ENCODE data around the gene MC5R.
A peak's percentile ranks its signal among the peaks of the same experiment; 100 is the strongest.

The MC5R gene

GRCh38 chr18:13823707-13824395, at the start of gene MC5R:
Gene MC5R (plus strand): TSS chr18:13824149. CDS start chr18:13825766, 1,617 bp downstream.
- peak; percentile 71 for DNase-seq

- DNase-seq, result no peak
Observed at GRCh38 chr18:13775058-13775457, 48.9 kb upstream of the MC5R start.

DNA sequence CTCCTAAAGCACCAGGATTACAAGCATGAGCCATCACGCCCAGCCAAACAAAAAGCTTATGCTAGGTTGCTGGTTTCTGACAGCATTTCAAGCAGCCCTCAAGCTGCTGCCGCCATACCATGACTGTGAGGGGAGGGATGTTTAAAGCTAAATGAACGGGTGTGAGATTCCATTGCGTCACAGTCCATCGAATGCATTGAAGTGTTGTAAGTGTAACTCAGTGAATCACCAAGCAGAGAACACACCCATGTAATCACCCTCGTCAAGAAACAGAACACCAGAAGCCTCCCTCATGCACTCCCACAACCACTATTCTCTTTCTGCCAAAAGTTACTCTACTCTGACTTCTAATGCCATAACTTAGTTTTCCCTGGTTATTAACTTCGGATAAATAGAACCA, 32.8 kb upstream of the MC5R start:
- no peak for DNase-seq

DNA sequence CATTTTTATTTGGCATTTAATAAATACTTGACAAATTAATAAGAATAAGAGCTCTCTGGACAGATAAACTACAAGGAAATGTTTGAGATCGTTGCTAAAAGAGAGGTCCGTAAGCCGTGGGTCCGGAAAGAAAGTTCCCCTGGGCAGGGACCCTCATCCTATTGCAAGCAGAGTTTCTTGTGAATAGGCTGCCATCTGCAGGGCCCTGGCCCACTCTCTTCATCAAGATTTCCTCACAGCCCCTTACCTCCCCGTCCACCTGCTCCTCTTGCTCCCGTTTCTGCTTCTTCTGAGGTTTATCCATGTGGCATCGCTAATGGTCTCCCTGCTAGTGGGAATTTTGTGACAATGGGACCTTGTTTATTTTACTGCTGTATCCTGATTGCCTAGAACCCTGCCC, 30.1 kb upstream of the MC5R start:
- DNase-seq, result no peak

GRCh38 chr18:13796515-13796914, 27.4 kb upstream of the MC5R start:
- no peak for DNase-seq

DNA sequence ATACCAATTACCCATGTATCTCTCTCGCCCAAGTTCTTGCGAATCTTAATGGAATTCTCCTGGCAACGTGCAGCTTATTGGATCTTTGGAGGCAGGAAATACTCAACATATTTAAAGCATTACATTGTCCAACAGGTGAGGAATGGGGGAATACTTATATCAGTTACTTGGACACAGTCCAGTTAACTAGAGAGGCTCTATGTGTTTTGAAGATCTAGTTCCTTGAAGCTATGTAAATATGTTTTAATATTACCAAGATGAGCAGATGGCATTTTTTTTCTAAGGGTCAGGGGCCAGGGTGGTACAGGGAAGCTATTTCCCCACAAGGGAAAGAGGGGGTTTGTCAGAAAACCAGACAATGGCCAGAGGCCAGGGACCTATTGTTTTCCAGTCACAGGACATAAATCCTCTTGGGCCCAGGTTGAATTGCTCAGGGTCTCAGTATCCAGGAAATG, 26.8 kb upstream of the MC5R start:
- no peak for DNase-seq

DNA sequence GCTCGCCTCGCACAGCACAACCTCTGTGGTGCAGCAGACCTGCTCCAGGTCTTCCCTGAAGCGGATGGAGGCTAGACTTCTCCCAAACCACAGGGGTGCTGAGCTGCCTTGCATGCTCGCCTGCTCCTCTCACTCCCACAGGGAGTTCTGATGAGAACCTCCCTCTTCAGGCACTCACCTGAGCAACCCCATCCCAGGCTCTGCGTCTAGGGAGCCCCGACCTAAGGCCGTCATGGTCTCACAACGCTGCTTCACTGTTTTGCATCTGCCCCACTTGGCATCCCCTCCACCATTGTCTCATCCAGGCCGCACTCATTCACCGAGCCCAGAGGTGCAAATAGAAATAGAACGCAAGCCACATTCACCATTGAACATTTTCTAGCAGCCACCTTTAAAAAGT, 24.6 kb upstream of the MC5R start:
- DNase-seq, result no peak

GRCh38 chr18:13800505-13801259, 23.3 kb upstream of the MC5R start:
- peak; percentile 80 for DNase-seq

DNA sequence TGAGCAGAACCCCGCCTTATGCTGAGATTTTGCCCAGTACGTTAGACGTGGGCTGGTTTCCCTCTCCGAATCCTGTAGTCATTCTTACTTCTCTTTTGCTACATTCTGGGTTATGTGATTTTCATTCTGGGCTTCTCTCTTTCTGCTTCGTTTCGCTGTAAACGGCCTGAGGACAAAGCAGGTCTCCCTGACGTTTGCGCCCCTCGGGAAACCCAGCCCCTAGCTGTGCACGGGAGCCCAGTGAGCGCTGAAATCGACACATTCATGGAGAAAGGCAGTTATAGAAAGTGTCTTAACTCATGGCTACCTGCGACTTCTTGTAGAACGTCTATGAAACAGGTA, 22.7 kb upstream of the MC5R start:
- DNase-seq, result no peak

- no peak for DNase-seq
Observed at GRCh38 chr18:13804305-13804704, 19.6 kb upstream of the MC5R start.

- no peak for DNase-seq
Observed at GRCh38 chr18:13808294-13809042, 15.5 kb upstream of the MC5R start.

DNA sequence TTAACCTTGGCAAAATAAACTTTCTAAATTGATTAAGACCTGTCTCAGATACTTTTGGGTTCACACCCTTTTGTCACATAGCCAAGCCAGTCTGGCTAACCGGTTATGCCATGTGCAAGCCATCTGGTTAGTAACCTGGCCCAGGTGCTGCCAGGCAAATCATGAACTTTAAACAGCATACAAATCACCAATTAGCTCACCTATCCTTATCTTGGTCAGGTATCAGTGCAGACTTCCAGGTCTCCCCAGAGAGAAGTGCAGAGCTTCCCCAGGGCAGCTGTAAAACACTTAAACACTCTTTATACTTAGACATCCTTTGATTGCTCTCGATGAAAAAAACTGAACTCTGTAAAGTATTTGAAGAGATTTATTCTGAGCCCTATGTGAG, 14.9 kb upstream of the MC5R start:
- no peak for DNase-seq

DNA sequence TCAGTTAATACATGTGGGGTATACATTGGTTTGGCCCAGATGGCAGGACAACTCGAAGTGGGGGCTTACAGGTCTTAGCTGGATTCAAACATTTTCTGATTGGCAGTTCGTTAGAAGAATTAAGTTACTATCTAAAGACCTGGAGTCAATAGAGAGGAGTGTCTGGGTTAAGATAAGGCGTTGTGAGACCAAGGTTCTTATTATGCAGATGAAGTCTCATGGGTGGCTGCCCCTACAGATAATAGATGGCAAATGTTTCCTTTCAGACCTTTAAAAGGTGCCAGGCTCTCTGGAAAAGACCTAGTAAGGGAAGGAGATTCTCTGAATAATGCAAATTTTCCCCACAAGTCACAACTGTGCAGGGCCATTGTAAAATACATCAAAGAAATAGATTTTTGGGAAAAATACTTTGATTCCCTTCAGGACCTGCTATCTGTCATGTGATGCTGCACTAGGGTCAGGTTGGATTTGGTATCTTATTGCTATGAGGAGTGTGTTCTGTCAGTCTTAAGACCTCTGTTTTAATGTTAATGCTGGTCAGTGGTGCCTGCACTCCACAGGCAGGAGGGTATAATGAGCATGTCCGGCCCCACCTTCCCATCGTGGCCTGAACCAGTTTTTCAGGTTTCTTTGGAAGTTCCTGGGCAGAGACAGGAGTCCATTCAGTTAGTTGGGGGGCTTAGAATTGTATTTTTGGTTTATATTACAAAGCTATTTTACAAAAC, 14.3 kb upstream of the MC5R start:
- no peak for DNase-seq

GRCh38 chr18:13810950-13811485, 12.9 kb upstream of the MC5R start:
- DNase-seq, result no peak

DNA sequence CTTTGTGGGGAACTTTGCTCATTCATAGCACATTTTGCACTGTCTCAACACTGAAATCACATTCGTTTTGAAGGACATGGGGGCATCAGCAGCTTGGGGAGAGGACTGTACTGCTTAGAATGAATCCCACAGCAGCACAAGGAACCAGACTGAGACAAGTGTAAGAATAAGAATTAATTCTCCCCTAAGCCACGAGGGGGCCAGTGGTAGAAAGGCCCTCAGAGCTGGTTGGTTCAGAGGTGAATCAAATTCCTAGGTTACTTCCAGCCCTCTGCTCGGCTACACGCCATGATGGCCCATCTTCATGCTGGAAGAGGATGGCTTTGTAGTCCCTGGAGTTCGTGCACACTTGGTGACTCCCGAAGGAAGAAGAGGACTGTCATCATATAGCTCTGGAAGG, 12.0 kb upstream of the MC5R start:
- DNase-seq, result no peak

DNA sequence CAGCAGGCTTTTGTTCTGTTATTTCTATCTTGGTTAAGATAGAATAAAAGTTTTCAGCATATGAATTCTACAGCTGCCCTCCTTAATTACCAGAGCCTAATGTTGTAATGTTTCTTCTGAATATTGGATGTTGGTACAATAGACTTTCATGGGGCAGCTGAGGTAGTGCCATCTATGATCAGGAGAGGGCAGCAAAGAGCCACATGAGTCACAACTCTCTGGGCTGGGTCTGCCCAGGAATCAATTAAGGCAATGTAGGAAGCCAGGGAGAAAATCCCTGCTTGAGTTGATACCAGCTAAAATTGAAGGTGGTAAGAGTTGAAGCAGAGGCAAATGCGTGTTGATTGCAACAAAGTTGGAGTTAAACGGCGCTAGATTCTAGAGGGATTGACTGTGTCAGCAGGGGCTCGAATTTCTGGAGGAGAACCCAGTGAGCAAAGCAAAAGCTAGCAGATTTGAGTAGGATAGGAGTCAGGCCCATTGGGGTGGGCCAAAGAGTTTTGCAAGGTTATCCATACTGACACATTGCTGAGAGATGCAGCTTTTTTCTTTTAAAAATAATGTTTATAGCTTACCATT, 10.6 kb upstream of the MC5R start:
- DNase-seq, result peak; percentile 55

DNA sequence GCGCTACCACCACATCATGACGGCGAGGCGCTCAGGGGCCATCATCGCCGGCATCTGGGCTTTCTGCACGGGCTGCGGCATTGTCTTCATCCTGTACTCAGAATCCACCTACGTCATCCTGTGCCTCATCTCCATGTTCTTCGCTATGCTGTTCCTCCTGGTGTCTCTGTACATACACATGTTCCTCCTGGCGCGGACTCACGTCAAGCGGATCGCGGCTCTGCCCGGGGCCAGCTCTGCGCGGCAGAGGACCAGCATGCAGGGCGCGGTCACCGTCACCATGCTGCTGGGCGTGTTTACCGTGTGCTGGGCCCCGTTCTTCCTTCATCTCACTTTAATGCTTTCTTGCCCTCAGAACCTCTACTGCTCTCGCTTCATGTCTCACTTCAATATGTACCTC, 2.3 kb downstream of the MC5R start:
- DNase-seq, result no peak

GRCh38 chr18:13831864-13832508, 8.0 kb downstream of the MC5R start:
- no peak for DNase-seq

DNA sequence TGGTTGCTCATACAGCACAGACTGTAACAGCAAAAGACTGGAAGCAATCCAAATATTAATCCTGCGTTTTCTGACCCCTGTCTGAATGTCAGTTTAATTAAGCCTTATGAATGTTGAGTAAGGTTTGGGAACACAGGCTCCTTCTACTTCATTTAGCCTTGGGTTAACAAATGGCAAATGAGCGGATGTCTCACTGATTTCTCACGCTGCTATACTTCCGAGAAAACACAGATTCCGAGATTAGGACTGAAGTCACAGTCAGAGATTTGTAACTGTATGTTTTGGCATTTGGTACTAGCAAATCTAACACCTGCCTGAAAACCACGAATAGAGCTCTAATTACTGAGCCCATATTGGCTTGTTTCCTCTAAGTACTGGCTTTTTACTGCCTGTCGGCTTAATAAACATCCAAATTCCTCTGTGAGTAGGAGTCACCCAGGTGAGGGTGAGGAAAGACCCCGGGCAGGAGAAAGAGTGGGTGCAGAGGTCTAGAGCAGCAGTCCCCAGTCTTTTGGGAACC, 10.6 kb downstream of the MC5R start:
- no peak for DNase-seq

- DNase-seq, result no peak
Observed at GRCh38 chr18:13835202-13835601, 11.3 kb downstream of the MC5R start.

GRCh38 chr18:13836559-13836958, 12.6 kb downstream of the MC5R start:
- no peak for DNase-seq

DNA sequence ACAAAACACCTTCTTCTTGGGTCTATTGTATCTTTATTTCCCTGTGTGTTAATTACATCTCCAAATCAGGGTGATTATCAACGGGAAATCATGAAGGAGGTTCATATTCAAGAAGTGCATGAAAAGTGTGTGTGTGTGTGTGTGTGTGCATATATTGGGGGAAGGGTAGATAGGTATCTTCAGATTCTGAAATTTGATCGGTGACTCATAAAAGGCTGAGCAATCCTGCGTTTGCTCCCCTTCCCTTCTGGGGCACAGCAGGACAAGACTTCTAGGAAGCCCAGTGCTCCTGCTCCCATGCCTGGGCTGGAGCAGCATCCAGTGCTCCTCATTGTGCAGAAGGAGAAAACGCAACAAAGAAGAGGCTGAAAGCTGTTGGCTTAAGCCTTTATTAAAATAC, 25.8 kb downstream of the MC5R start:
- DNase-seq, result no peak
